Upper lobe of left lung (tissue), 6 donors: ENCODE results near the gene CHURC1. TPM values are rescaled to one million over a fixed set of nuclear protein-coding genes. Genes with fewer than 3 reads are reported as not detected.

Experiments used
- ATAC-seq, 2 donors: fragments of 200-7000 bp; cut with Tn5 transposase; one replicate each; pipeline ENCODE4 v1.9.1; 2022; ENCODE audit warnings: mild to moderate bottlenecking in 2 of 2, moderate library complexity in 2 of 2; ENCODE audit not compliant: low FRiP score in 2 of 2
- DNase-seq, 2 donors: peaks; one replicate each; pipeline ENCODE4 v3.0.0-alpha.2; 2019 to 2020
- H3K27ac ChIP-seq, 4 donors: fragments of 200-600 bp; sonication (generic); one replicate each; pipeline ENCODE4 v1.5.1; 2016 to 2019
- H3K27me3 ChIP-seq, 4 donors: fragments of 200-600 bp; sonication (generic); one replicate each; pipeline ENCODE4 v1.5.1; 2017 to 2019
- H3K36me3 ChIP-seq, 4 donors: fragments of 200-600 bp; sonication (generic); one replicate each; pipeline ENCODE4 v1.5.1; 2016 to 2019
- H3K4me1 ChIP-seq, 4 donors: fragments of 200-600 bp; sonication (generic); one replicate each; pipeline ENCODE4 v1.5.1; 2018 to 2019
- H3K4me3 ChIP-seq, 4 donors: fragments of 200-600 bp; sonication (generic); one replicate each; pipeline ENCODE4 v1.5.1; 2017 to 2019; ENCODE audit warnings: mild to moderate bottlenecking in 2 of 4, moderate library complexity in 1 of 4
- H3K9me3 ChIP-seq, 4 donors: fragments of 200-600 bp; sonication (generic); one replicate each; pipeline ENCODE4 v1.5.1; 2018 to 2019
- CTCF ChIP-seq, 6 experiments: fragments of 450-650 bp in 4 of 6; fragments of 200-600 bp in 2 of 6; sonication (generic) in 2 of 6; IDR thresholded peaks; one replicate each; pipeline ENCODE4 v1.5.1; 2016 to 2019; ENCODE audit warnings: antibody characterized with exemption in 6 of 6
- EP300 ChIP-seq, 4 donors: sonication (generic); formaldehyde crosslinking; IDR thresholded peaks; one replicate each; pipeline ENCODE4 v1.5.1; 2017; ENCODE audit warnings: antibody characterized with exemption in 4 of 4, control low read depth in 2 of 4
- POLR2A ChIP-seq, 4 donors: fragments of 450-650 bp; IDR thresholded peaks; one replicate each; pipeline ENCODE4 v1.5.1; 2016 to 2017; ENCODE audit warnings: antibody characterized with exemption in 4 of 4, mild to moderate bottlenecking in 2 of 4
- POLR2AphosphoS5 ChIP-seq, 2 donors: sonication (generic); formaldehyde crosslinking; IDR thresholded peaks; one replicate each; pipeline ENCODE4 v1.5.1; 2017; ENCODE audit warnings: antibody characterized with exemption in 2 of 2
- WGBS, 2 donors: methylation state at CpG; one replicate each; pipeline ENCODE4 v1.1.5; 2017 to 2018; 5-methylcytosine and 5-hydroxymethylcytosine counted together
- total RNA-seq, 6 donors: library from RNA; depleted of rRNA in 4 of 6; stranded (reverse); fragments of >200 nt in 4 of 6; gene quantifications; one replicate each; pipeline versions ENCODE4 v1.1.0 to v1.2.1, GENCODE V29; 2016 to 2021
- donor health status: DM: no; HTN: no; CAD: no; lungs with moderate emphysema.
- donor health status: DM: no; HTN: yes; CAD: no; lungs with severe emphysema.

Gene CHURC1
- total RNA-seq, 6 donors from 2014 or later: 18.3 to 99.6 (median 49.2) TPM

- H3K4me3 ChIP-seq: no peak overlapping the region
- no peaks in the 10 kb centered on the region for H3K27me3 ChIP-seq
- no peak for ATAC-seq
- whole genome bisulfite sequencing, 2 donors: 79 to 89% methylated on average over 2 of the region's 2 CpGs
- TF ChIP-seq POLR2A (IDR thresholded peaks at IDR 0.05) (no peak), EP300 (IDR thresholded peaks at IDR 0.05) (no peak), CTCF (IDR thresholded peaks at IDR 0.05) (no peak), POLR2AphosphoS5 (IDR thresholded peaks at IDR 0.05) (no peak)
- no peak overlapping the region for H3K27ac ChIP-seq
- H3K9me3 ChIP-seq: no peaks in the 10 kb centered on the region
- no peaks in the 10 kb centered on the region for H3K4me1 ChIP-seq
- H3K36me3 ChIP-seq: no peaks in the 10 kb centered on the region
- DNase-seq: no peak
These were observed 45.9 kb upstream of the CHURC1 start for GRCh38 chr14:64868379-64868778.

- ATAC-seq (no peak), DNase-seq (no peak)
- TF ChIP-seq POLR2AphosphoS5 (IDR thresholded peaks at IDR 0.05): no peak
- TF ChIP-seq POLR2A (IDR thresholded peaks at IDR 0.05): no peak
- TF ChIP-seq CTCF (IDR thresholded peaks at IDR 0.05): no peak
- TF ChIP-seq EP300 (IDR thresholded peaks at IDR 0.05): no peak
- Histone ChIP-seq H3K9me3 (no peaks in the 10 kb centered on the region), H3K27me3 (no peaks in the 10 kb centered on the region), H3K27ac (no peak overlapping the region), H3K4me3 (no peak overlapping the region), H3K36me3 (no peaks in the 10 kb centered on the region), H3K4me1 (no peaks in the 10 kb centered on the region)
- WGBS, 2 donors: 41 to 59% methylated on average over 1 of the region's 1 CpG
These were observed 45.4 kb upstream of the CHURC1 start for GRCh38 chr14:64868841-64869240.

- DNase-seq: no peak
- TF ChIP-seq POLR2AphosphoS5 (IDR thresholded peaks at IDR 0.05) (no peak), EP300 (IDR thresholded peaks at IDR 0.05) (no peak), CTCF (IDR thresholded peaks at IDR 0.05) (no peak), POLR2A (IDR thresholded peaks at IDR 0.05) (no peak)
- Histone ChIP-seq H3K4me1 (no peaks in the 10 kb centered on the region), H3K4me3 (no peak overlapping the region), H3K36me3 (no peaks in the 10 kb centered on the region), H3K27ac (no peak overlapping the region), H3K27me3 (no peaks in the 10 kb centered on the region), H3K9me3 (no peaks in the 10 kb centered on the region)
- 27 to 39% methylated on average over 2 of the region's 2 CpGs for WGBS, 2 donors
- no peak for ATAC-seq
These were observed 44.1 kb upstream of the CHURC1 start for GRCh38 chr14:64870160-64870559.

- Histone ChIP-seq H3K9me3 (no peaks in the 10 kb centered on the region), H3K27ac (no peak overlapping the region), H3K4me3 (no peak overlapping the region), H3K27me3 (no peaks in the 10 kb centered on the region), H3K36me3 (no peaks in the 10 kb centered on the region), H3K4me1 (no peaks in the 10 kb centered on the region)
- 68 to 83% methylated on average over 2 of the region's 2 CpGs for WGBS, 2 donors
- ATAC-seq (no peak), DNase-seq (no peak)
- TF ChIP-seq POLR2AphosphoS5 (IDR thresholded peaks at IDR 0.05) (no peak), POLR2A (IDR thresholded peaks at IDR 0.05) (no peak), CTCF (IDR thresholded peaks at IDR 0.05) (no peak), EP300 (IDR thresholded peaks at IDR 0.05) (no peak)
These were observed 42.9 kb upstream of the CHURC1 start for GRCh38 chr14:64871344-64871743.

- no peak for TF ChIP-seq EP300 (IDR thresholded peaks at IDR 0.05)
- H3K27ac ChIP-seq: no peak overlapping the region
- H3K4me1 ChIP-seq: peaks cover 0 to under 1% (median 0%) of the 10 kb centered on the region in 4 donors
- no peak overlapping the region for H3K4me3 ChIP-seq
- 79 to 92% methylated on average over 3 of the region's 3 CpGs for WGBS, 2 donors
- H3K27me3 ChIP-seq: peaks cover 0 to 2% (median under 1%) of the 10 kb centered on the region in 4 donors
- H3K36me3 ChIP-seq: no peaks in the 10 kb centered on the region
- no peak for DNase-seq
- no peaks in the 10 kb centered on the region for H3K9me3 ChIP-seq
- no peak for ATAC-seq
These were observed 40.6 kb upstream of the CHURC1 start for GRCh38 chr14:64873506-64874219.
